Endothelial cell of umbilical vein (primary cell): ENCODE results near the gene HOXA1. TPM values are rescaled to one million over a fixed set of nuclear protein-coding genes. Genes with fewer than 3 reads are reported as not detected.

ENCODE experiments used
- BruUV-seq: library from RNA; stranded (reverse); fragments of 400-500 nt; replicated peaks from 2 replicates; lab custom pipeline; 2021; lab: Mats Ljungman, UMichigan
- CTCF ChIA-PET: fragments of 300-600, 350-600 bp; sonication (Branson Sonifier 250); formaldehyde crosslinking; loops from one replicate; lab custom pipeline; 2021; ENCODE audit warnings: antibody characterized with exemption, inconsistent platforms; lab: Charles Lee
- POLR2A ChIA-PET: fragments of 300-600, 350-600 bp; sonication (Branson Sonifier 250); formaldehyde crosslinking; loops from one replicate; lab custom pipeline; 2021; ENCODE audit warnings: antibody characterized with exemption, inconsistent platforms; lab: Charles Lee
- DNase-seq: peaks from one replicate; pipeline ENCODE4 v3.0.0-alpha.2; 2011; ENCODE audit warnings: low read depth, low spot score
- FAIRE-seq: peaks from 2 replicates; lab custom pipeline; 2011; peaks lifted over from hg19 to GRCh38; lab: Jason Lieb, UNC
- H2AFZ ChIP-seq: 2 replicates; pipeline ENCODE4 v1.6.0; 2012; ENCODE audit warnings: low read depth, low read length, control low read depth, inconsistent platforms
- H3K27ac ChIP-seq: 2 replicates; pipeline ENCODE4 v1.5.1; 2011; ENCODE audit warnings: low read depth, mild to moderate bottlenecking, control low read depth, low read length, moderate library complexity; ENCODE audit not compliant: insufficient read depth
- H3K27me3 ChIP-seq, 2 experiments: 2 replicates each; pipeline versions ENCODE4 v1.6.0 to v1.6.1; 2011; ENCODE audit warnings: low read length in 2 of 2, mixed read lengths in 1 of 2; ENCODE audit not compliant: control insufficient read depth in 2 of 2, insufficient read depth in 2 of 2
- H3K36me3 ChIP-seq, 2 experiments: 2 replicates in 1 of 2; 3 replicates in 1 of 2; pipeline ENCODE4 v1.5.1; 2011; ENCODE audit warnings: low read length in 2 of 2, mild to moderate bottlenecking in 1 of 2, moderate library complexity in 1 of 2; ENCODE audit not compliant: control insufficient read depth in 2 of 2, insufficient read depth in 2 of 2; ENCODE audit errors: extremely low read depth in 1 of 2
- H3K4me1 ChIP-seq: 3 replicates; pipeline ENCODE4 v1.5.1; 2011; ENCODE audit warnings: mild to moderate bottlenecking, low read length; ENCODE audit not compliant: control insufficient read depth, insufficient read depth; ENCODE audit errors: extremely low read depth
- H3K4me2 ChIP-seq: 2 replicates; pipeline ENCODE4 v1.6.1; 2011; ENCODE audit warnings: low read length, control low read depth, mixed read lengths; ENCODE audit not compliant: insufficient read depth
- H3K4me3 ChIP-seq, 3 experiments: fragments of 200-600 bp in 1 of 3; sonication (generic), shearing (Covaris generic) in 1 of 3; replicated peaks in 1 of 3; 2 replicates each; pipeline ENCODE4 v1.5.1; 2011 to 2016; ENCODE audit warnings: control low read depth in 3 of 3, low read length in 3 of 3, mild to moderate bottlenecking in 2 of 3, inconsistent platforms in 1 of 3, low read depth in 1 of 3, moderate library complexity in 1 of 3; ENCODE audit not compliant: insufficient read depth in 1 of 3
- H3K79me2 ChIP-seq: 2 replicates; pipeline ENCODE4 v1.6.0; 2012; ENCODE audit warnings: low read length, inconsistent platforms; ENCODE audit not compliant: control insufficient read depth, insufficient read depth
- H3K9ac ChIP-seq: replicated peaks from 2 replicates; pipeline ENCODE3; 2011; ENCODE audit warnings: low read length, control low read depth; ENCODE audit not compliant: insufficient read depth; ENCODE audit errors: extremely low read depth
- H3K9me1 ChIP-seq: replicated peaks from 3 replicates; pipeline ENCODE4 v1.6.0; 2011; ENCODE audit warnings: mild to moderate bottlenecking, low read length; ENCODE audit not compliant: control insufficient read depth, insufficient read depth; ENCODE audit errors: extremely low read depth
- H3K9me3 ChIP-seq: replicated peaks from 2 replicates; pipeline ENCODE4 v1.5.1; 2012; ENCODE audit warnings: low read length, inconsistent platforms; ENCODE audit not compliant: control insufficient read depth, insufficient read depth
- H4K20me1 ChIP-seq: replicated peaks from 2 replicates; pipeline ENCODE3; 2011; ENCODE audit warnings: mild to moderate bottlenecking, low read length; ENCODE audit not compliant: control insufficient read depth, insufficient read depth; ENCODE audit errors: extremely low read depth
- EZH2 ChIP-seq: IDR thresholded peaks from 2 replicates; pipeline ENCODE4 v1.6.1; 2012; ENCODE audit warnings: borderline replicate concordance, low read depth, mild to moderate bottlenecking, moderate library complexity, low read length, inconsistent platforms; ENCODE audit not compliant: severe bottlenecking
- FOS ChIP-seq: IDR thresholded peaks from 2 replicates; pipeline ENCODE4 v1.6.1; 2011; ENCODE audit warnings: mild to moderate bottlenecking, low read length, moderate library complexity, borderline replicate concordance; ENCODE audit not compliant: insufficient read depth
- GATA2 ChIP-seq: IDR thresholded peaks from 2 replicates; pipeline ENCODE4 v1.7.0; 2011; ENCODE audit warnings: low read depth, mild to moderate bottlenecking, moderate library complexity, mixed read lengths, low read length; ENCODE audit not compliant: insufficient read length, insufficient read depth
- JUN ChIP-seq: IDR thresholded peaks from 2 replicates; pipeline ENCODE4 v1.6.1; 2011; ENCODE audit warnings: borderline replicate concordance, low read depth; ENCODE audit not compliant: insufficient read length, insufficient read depth
- MYC ChIP-seq: IDR thresholded peaks from one replicate; pipeline ENCODE4 v1.6.1; 2011; ENCODE audit warnings: mild to moderate bottlenecking, low read depth, low read length
- POLR2A ChIP-seq: IDR thresholded peaks from 2 replicates; pipeline ENCODE4 v1.6.1; 2012; ENCODE audit warnings: low read depth, mild to moderate bottlenecking, control low read depth, low read length
- POLR2AphosphoS5 ChIP-seq: IDR thresholded peaks from 2 replicates; pipeline ENCODE4 v1.6.1; 2012; ENCODE audit warnings: low read depth, mild to moderate bottlenecking, control low read depth, low read length, moderate library complexity; ENCODE audit not compliant: insufficient read depth
- dilution Hi-C: fragments of 300-500 bp; cut with MboI; formaldehyde crosslinking; loops from one replicate; pipeline ENCODE4 v1.15.0; 2019; ENCODE audit warnings: low sequenced_read_pairs; ENCODE audit not compliant: extremely low pct_ligation_motif_present
- intact Hi-C: fragments of 100-400 bp; cut with micrococcal nuclease; formaldehyde crosslinking; loops from one replicate; pipeline ENCODE4 v1.10.0; 2022
- polyA plus RNA-seq, 4 experiments: library from polyadenylated mRNA; depleted of rRNA in 3 of 4; stranded (reverse) in 3 of 4; unstranded in 1 of 4; fragments of >200 nt; gene quantifications; 2 replicates each; pipeline versions ENCODE4 v1.2.1 to v1.2.3, GENCODE V29; 2011 to 2012; ENCODE audit warnings: missing spikeins in 1 of 4
- total RNA-seq: library from RNA; stranded (reverse); gene quantifications from 2 replicates; pipeline ENCODE4 v1.2.3, GENCODE V29; 2021
- TF ChIP-seq, protein P1 (sequence below): IDR thresholded peaks from 2 replicates; pipeline ENCODE4 v1.6.1; 2011; ENCODE audit not compliant: insufficient read depth, insufficient read length
- TF ChIP-seq, protein P2 (sequence below), 2 donors: IDR thresholded peaks; 1 replicate in 1 of 2; 2 replicates in 1 of 2; pipeline ENCODE4 v1.5.1; 2011; ENCODE audit warnings: low read length in 2 of 2, mild to moderate bottlenecking in 2 of 2, moderate library complexity in 2 of 2, control low read depth in 1 of 2, inconsistent platforms in 1 of 2, low read depth in 1 of 2; ENCODE audit not compliant: insufficient read depth in 1 of 2; ENCODE audit errors: extremely low read depth in 1 of 2

Gene HOXA1
- total and polyA plus RNA-seq, 2 donors (not counting 3 experiments of a cell fraction or from before 2014, with no cell fraction given): 1.2 to 2.4 TPM

GRCh38 chr7:27092819-27093110 is 3.0 kb downstream of the HOXA1 start:
- peaks cover 19% of the 10 kb centered on the region for H3K4me1 ChIP-seq
- dilution Hi-C loops (no loop called here), intact Hi-C loops (no loop called here)
- H3K4me2 ChIP-seq: no peak overlapping the region
- H3K9me3 ChIP-seq: no peaks in the 10 kb centered on the region
- FAIRE-seq (no peak), DNase-seq (no peak)
- TF ChIP-seq, protein P1, sequence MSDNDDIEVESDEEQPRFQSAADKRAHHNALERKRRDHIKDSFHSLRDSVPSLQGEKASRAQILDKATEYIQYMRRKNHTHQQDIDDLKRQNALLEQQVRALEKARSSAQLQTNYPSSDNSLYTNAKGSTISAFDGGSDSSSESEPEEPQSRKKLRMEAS: no peak
- TF ChIP-seq FOS (no peak), POLR2AphosphoS5 (no peak), MYC (no peak), POLR2A (no peak), EZH2 (no peak), GATA2 (no peak), JUN (no peak)
- TF ChIP-seq, protein P2, sequence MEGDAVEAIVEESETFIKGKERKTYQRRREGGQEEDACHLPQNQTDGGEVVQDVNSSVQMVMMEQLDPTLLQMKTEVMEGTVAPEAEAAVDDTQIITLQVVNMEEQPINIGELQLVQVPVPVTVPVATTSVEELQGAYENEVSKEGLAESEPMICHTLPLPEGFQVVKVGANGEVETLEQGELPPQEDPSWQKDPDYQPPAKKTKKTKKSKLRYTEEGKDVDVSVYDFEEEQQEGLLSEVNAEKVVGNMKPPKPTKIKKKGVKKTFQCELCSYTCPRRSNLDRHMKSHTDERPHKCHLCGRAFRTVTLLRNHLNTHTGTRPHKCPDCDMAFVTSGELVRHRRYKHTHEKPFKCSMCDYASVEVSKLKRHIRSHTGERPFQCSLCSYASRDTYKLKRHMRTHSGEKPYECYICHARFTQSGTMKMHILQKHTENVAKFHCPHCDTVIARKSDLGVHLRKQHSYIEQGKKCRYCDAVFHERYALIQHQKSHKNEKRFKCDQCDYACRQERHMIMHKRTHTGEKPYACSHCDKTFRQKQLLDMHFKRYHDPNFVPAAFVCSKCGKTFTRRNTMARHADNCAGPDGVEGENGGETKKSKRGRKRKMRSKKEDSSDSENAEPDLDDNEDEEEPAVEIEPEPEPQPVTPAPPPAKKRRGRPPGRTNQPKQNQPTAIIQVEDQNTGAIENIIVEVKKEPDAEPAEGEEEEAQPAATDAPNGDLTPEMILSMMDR (IDR thresholded peaks at IDR 0.05; ENCODE audit: extremely low read depth in 1 of 2, insufficient read depth in 1 of 2, low read depth in 1 of 2, low read length in 2 of 2): no peak
- H3K27me3 ChIP-seq: peaks cover 2 to 4% of the 10 kb centered on the region in 2 experiments
- no peak overlapping the region for H3K9ac ChIP-seq
- H3K4me3 ChIP-seq: no peak overlapping the region
- CTCF ChIA-PET: interaction anchor here (1.8 to 9.6 kb wide), 3 partner anchors 229 to 411 kb away, joined by 4 to 124 read pairs (median 5); partner anchors contain the start of gene SKAP2
- no peaks in the 10 kb centered on the region for H3K9me1 ChIP-seq
- H2AFZ ChIP-seq: no peak overlapping the region
- H4K20me1 ChIP-seq: no peaks in the 10 kb centered on the region
- H3K79me2 ChIP-seq: peaks cover 25% of the 10 kb centered on the region
- POLR2A ChIA-PET: no interaction called here
- no peaks in the 10 kb centered on the region for H3K36me3 ChIP-seq
- BruUV-seq: no TSS peak
- H3K27ac ChIP-seq: no peak overlapping the region
